Natural killer cell (primary cell): ENCODE data around the gene PNMA3. TPM values are rescaled to one million over a fixed set of nuclear protein-coding genes. Genes with fewer than 3 reads are reported as not detected.
"Not testable (repeated sequence)": the region's sequence is repeated elsewhere in the genome, so short reads cannot be mapped to it uniquely, and the experiment has no call there.

Experiments used
- ATAC-seq, 3 donors: fragments of 150-1000 bp in 2 of 3; fragments of 200-7000 bp in 1 of 3; cut with Tn5 transposase; 1 replicate in 1 of 3; 2 replicates in 2 of 3; pipeline ENCODE4 v1.10.0; 2021; ENCODE audit warnings: mild to moderate bottlenecking in 2 of 3, moderate library complexity in 2 of 3
- DNase-seq, 2 donors: peaks; one replicate each; pipeline versions ENCODE4 v3.0.0 to v3.0.0-alpha.2; 2013 to 2021; ENCODE audit warnings: mixed read lengths in 1 of 2
- H3K27ac ChIP-seq: one replicate; pipeline ENCODE4 v1.5.1; 2013; ENCODE audit warnings: mild to moderate bottlenecking, low read length
- H3K27me3 ChIP-seq: one replicate; pipeline ENCODE4 v1.6.1; 2013; ENCODE audit warnings: low read length; ENCODE audit not compliant: control insufficient read depth, insufficient read depth
- H3K36me3 ChIP-seq: one replicate; pipeline ENCODE4 v1.6.1; 2013; ENCODE audit warnings: low read length; ENCODE audit not compliant: control insufficient read depth, insufficient read depth
- H3K4me1 ChIP-seq: one replicate; pipeline ENCODE4 v1.6.1; 2013; ENCODE audit warnings: low read length; ENCODE audit not compliant: control insufficient read depth, insufficient read depth
- H3K4me3 ChIP-seq: one replicate; pipeline ENCODE4 v1.5.1; 2013; ENCODE audit warnings: low read length
- H3K9me3 ChIP-seq: one replicate; pipeline ENCODE4 v1.6.1; 2013; ENCODE audit warnings: low read length; ENCODE audit not compliant: control insufficient read depth, insufficient read depth
- H3K27ac Mint-ChIP-seq, 2 donors: one replicate each; pipeline ENCODE4 v1.8.0; 2022; ENCODE audit warnings: mild to moderate bottlenecking in 2 of 2, mixed read lengths in 2 of 2, moderate library complexity in 1 of 2
- H3K27me3 Mint-ChIP-seq, 2 donors: one replicate each; pipeline ENCODE4 v1.8.0; 2022; ENCODE audit warnings: low read depth in 2 of 2, mixed read lengths in 2 of 2
- H3K36me3 Mint-ChIP-seq: one replicate; pipeline ENCODE4 v1.8.0; 2022; ENCODE audit warnings: mixed read lengths
- H3K4me1 Mint-ChIP-seq, 2 donors: one replicate each; pipeline ENCODE4 v1.8.0; 2022; ENCODE audit warnings: mixed read lengths in 2 of 2
- H3K4me3 Mint-ChIP-seq: one replicate; pipeline ENCODE4 v1.8.0; 2022; ENCODE audit warnings: mild to moderate bottlenecking, moderate library complexity, mixed read lengths
- H3K9me3 Mint-ChIP-seq, 2 donors: one replicate each; pipeline ENCODE4 v1.8.0; 2022; ENCODE audit warnings: mixed read lengths in 2 of 2
- WGBS: methylation state at CpG from one replicate; pipeline ENCODE4 v1.1.7; 2013; ENCODE audit warnings: missing lambda C conversion rate; ENCODE audit not compliant: insufficient coverage; 5-methylcytosine and 5-hydroxymethylcytosine counted together
- intact Hi-C: fragments of 100-400 bp; cut with micrococcal nuclease; formaldehyde crosslinking; loops from one replicate; pipeline ENCODE4 v1.14.2; 2022
- total RNA-seq, 4 donors: library from RNA; stranded (reverse); fragments of 120-200 nt in 1 of 4; gene quantifications; one replicate each; pipeline versions ENCODE4 v1.2.3 to v1.2.4, GENCODE V29; 2013 to 2022
- TF ChIP-seq, protein P1 (sequence below): fragments of 200-600 bp; IDR thresholded peaks from one replicate; pipeline ENCODE4 v1.8.0; 2022; ENCODE audit warnings: antibody characterized with exemption

Gene PNMA3
- total RNA-seq, 3 donors from 2014 or later (not counting 1 experiment from before 2014, with no cell fraction given): 3.1 to 4.2 (median 3.5) TPM

DNA sequence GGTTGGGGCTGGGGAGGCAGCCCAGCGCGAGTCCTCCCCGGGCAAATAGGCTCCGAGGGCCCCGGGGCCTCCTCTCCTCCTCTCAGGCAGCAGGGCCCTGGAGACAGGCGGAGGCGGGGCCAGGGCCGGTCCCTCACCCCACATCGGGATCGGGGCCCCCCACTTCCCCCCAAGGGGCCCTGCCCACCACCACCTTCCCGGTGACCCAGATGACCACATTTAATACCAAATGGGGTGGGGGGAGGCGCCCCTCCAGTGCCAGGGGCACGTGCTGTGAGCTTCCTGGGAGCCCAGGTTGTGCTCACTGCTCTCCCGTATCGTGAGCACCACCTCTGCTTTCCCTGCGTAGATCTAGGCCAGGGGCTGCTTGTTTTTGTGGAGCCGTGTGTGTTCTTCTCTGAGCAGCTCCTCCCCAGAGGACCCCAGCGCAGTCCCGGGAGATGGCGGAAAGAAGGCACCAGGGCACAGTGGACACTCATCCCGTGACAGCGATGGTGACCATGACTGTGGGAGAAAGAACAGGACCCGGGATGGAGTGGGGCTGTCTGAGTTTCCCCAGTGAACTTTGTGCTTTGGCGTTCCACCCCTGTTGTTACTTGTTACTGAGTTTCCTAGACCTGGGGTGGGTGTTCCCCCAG is 18.1 kb downstream of the PNMA3 start:
- no peaks in the 10 kb centered on the region for H3K9me3 Mint-ChIP-seq
- DNase-seq (no peak), ATAC-seq (no peak)
- no peaks in the 10 kb centered on the region for H3K36me3 Mint-ChIP-seq
- no peak overlapping the region for H3K27ac ChIP-seq
- no peaks in the 10 kb centered on the region for H3K4me1 Mint-ChIP-seq
- H3K4me3 ChIP-seq: no peak overlapping the region
- no peak overlapping the region for H3K27ac Mint-ChIP-seq
- H3K27me3 ChIP-seq: no peaks in the 10 kb centered on the region
- no peaks in the 10 kb centered on the region for H3K4me1 ChIP-seq
- TF ChIP-seq, protein P1, sequence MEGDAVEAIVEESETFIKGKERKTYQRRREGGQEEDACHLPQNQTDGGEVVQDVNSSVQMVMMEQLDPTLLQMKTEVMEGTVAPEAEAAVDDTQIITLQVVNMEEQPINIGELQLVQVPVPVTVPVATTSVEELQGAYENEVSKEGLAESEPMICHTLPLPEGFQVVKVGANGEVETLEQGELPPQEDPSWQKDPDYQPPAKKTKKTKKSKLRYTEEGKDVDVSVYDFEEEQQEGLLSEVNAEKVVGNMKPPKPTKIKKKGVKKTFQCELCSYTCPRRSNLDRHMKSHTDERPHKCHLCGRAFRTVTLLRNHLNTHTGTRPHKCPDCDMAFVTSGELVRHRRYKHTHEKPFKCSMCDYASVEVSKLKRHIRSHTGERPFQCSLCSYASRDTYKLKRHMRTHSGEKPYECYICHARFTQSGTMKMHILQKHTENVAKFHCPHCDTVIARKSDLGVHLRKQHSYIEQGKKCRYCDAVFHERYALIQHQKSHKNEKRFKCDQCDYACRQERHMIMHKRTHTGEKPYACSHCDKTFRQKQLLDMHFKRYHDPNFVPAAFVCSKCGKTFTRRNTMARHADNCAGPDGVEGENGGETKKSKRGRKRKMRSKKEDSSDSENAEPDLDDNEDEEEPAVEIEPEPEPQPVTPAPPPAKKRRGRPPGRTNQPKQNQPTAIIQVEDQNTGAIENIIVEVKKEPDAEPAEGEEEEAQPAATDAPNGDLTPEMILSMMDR: no peak
- no peaks in the 10 kb centered on the region for H3K36me3 ChIP-seq
- intact Hi-C loops: no loop called here
- H3K9me3 ChIP-seq: no peaks in the 10 kb centered on the region
- 90% methylated on average over 15 of the region's 24 CpGs for WGBS
- no peak overlapping the region for H3K4me3 Mint-ChIP-seq
- H3K27me3 Mint-ChIP-seq: no peaks in the 10 kb centered on the region

DNA sequence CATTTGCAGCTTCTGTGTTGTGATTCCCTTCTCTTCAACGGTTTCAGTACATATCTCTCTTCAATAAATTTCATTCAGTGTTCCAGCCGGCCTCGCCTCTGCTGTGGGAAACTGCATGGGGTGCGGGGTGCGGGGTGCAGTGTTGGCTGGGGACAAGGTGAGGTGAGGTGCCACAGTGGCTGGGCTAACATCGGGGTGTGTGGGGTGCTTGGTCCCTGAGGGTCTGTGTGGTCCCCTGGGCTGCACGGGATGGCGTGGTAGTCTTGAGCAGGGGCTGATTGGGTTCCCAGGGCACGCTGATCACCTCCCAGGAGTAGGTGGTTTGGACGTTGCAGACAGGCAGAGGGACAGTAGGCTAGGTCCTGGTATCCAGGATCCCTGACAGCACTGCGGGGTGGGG is 18.7 kb downstream of the PNMA3 start:
- H3K27me3 Mint-ChIP-seq: no peaks in the 10 kb centered on the region
- intact Hi-C loops: no loop called here
- no peaks in the 10 kb centered on the region for H3K36me3 Mint-ChIP-seq
- H3K27me3 ChIP-seq: no peaks in the 10 kb centered on the region
- no peaks in the 10 kb centered on the region for H3K4me1 Mint-ChIP-seq
- no peak overlapping the region for H3K27ac ChIP-seq
- no peak overlapping the region for H3K4me3 ChIP-seq
- H3K9me3 ChIP-seq: no peaks in the 10 kb centered on the region
- TF ChIP-seq, protein P1: no peak
- no peaks in the 10 kb centered on the region for H3K36me3 ChIP-seq
- H3K4me1 ChIP-seq: no peaks in the 10 kb centered on the region
- ATAC-seq (no peak), DNase-seq (no peak)
- 88% methylated on average over 9 of the region's 11 CpGs for WGBS
- H3K4me3 Mint-ChIP-seq: peak overlapping the region; percentile 30
- no peak overlapping the region for H3K27ac Mint-ChIP-seq
- no peaks in the 10 kb centered on the region for H3K9me3 Mint-ChIP-seq

DNA sequence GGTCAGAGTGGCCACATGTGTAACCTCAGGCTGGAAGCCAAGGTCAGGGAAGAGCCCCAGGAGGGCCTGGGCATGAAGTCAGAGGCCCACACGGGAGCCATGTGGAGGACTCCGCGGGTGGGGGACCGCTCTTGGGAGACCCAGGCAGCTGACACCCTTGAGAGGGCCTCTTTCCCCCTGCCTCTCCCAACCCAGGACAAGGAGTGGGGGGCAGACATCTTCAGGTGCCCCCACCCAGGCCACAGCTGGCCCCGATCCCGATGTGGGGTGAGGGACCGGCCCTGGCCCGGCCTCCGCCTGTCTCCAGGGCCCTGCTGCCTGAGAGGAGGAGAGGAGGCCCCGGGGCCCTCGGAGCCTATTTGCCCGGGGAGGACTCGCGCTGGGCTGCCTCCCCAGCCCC is 19.1 kb downstream of the PNMA3 start:
- no peak for ATAC-seq
- Histone ChIP-seq H3K4me3 (no peak overlapping the region), H3K27me3 (no peaks in the 10 kb centered on the region), H3K4me1 (no peaks in the 10 kb centered on the region), H3K27ac (no peak overlapping the region), H3K9me3 (no peaks in the 10 kb centered on the region), H3K36me3 (no peaks in the 10 kb centered on the region)
- TF ChIP-seq, protein P1: no peak
- Mint-ChIP-seq H3K4me3 (no peak overlapping the region), H3K9me3 (no peaks in the 10 kb centered on the region), H3K36me3 (no peaks in the 10 kb centered on the region), H3K4me1 (no peaks in the 10 kb centered on the region), H3K27me3 (no peaks in the 10 kb centered on the region), H3K27ac (no peak overlapping the region)
- WGBS: 96% methylated on average over 4 of the region's 14 CpGs
- DNase-seq: no peak
- intact Hi-C loops: no loop called here

GRCh38 chrX:153077437-153078135 is 21.3 kb downstream of the PNMA3 start:
- H3K36me3 Mint-ChIP-seq, DNase-seq, H3K9me3 ChIP-seq: not testable (repeated sequence)

DNA sequence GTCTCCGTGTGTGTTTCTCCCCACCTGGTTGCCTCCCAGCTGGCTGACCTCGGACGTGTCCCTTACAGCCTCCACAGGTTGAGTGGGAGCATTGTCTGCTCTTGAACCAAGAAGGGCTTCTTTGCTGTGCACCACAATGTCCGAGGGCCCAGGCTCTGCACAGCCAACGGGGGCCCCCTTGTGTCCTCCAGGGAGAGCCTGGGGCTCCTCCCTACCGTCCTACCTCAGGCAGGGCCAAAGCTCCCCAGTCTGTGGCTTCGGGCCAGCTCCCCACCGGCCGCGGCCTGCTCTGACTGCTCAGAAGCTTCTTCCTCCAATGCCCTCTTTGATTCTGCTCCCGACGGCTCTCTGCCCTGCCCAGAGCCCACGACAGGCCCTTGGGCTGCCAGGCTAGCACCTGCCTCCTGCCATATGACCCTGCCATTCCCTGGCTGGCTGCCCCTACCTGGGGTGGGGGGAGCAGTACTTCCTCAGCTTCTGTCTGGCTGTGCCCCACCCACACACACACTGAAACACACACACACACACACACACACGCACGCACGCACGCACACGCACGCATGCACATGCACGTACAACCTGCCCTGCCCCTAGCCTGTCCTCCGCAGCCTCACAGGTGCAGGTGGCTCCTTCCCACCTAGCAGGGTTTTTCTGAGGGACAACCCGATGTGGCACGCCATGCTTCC is 27.1 kb downstream of the PNMA3 start:
- H3K4me1 Mint-ChIP-seq, H3K36me3 ChIP-seq, H3K4me3 Mint-ChIP-seq, H3K27ac ChIP-seq, H3K4me1 ChIP-seq, H3K4me3 ChIP-seq, intact Hi-C loops, DNase-seq, H3K9me3 Mint-ChIP-seq, H3K9me3 ChIP-seq, H3K27ac Mint-ChIP-seq, H3K27me3 ChIP-seq, H3K27me3 Mint-ChIP-seq, ATAC-seq, H3K36me3 Mint-ChIP-seq: not testable (repeated sequence)
- WGBS: no CpG with 5 or more reads among the region's 23 CpGs

More at GRCh38 chrX:153077437-153078135, 21.3 kb downstream of the PNMA3 start:
- H3K27me3 ChIP-seq, H3K4me1 ChIP-seq, H3K27ac ChIP-seq, intact Hi-C loops, H3K4me3 ChIP-seq, H3K4me1 Mint-ChIP-seq, H3K9me3 Mint-ChIP-seq, H3K36me3 ChIP-seq, H3K27ac Mint-ChIP-seq, H3K27me3 Mint-ChIP-seq, H3K4me3 Mint-ChIP-seq: not testable (repeated sequence)
- WGBS: no CpG with 5 or more reads among the region's 76 CpGs
- peak in 2 of 3 donors; percentile 64 to 68 for ATAC-seq
